ENCODE measurements around the gene OS9.

OS9 gene

GRCh38 chr12:57715786-57716185 lies 21.9 kb downstream of the OS9 start:
- TF ChIP-seq ZNF529 (tag by site-specific recombination; IDR thresholded peaks at IDR 0.05; ENCODE audit: insufficient replicate concordance) (no peak), ZFP3 (tag by site-specific recombination; IDR thresholded peaks at IDR 0.05; ENCODE audit: low read depth) (no peak), ZBTB1 (tag by site-specific recombination; IDR thresholded peaks at IDR 0.05) (no peak), ZNF266 (tag by site-specific recombination; IDR thresholded peaks at IDR 0.05; ENCODE audit: low read depth) (no peak), ZNF473 (tag by site-specific recombination; IDR thresholded peaks at IDR 0.05) (no peak), ZNF704 (tag by site-specific recombination; IDR thresholded peaks at IDR 0.05) (no peak), ZNF488 (tag by site-specific recombination; IDR thresholded peaks at IDR 0.05) (no peak), ZNF626 (tag by site-specific recombination; IDR thresholded peaks at IDR 0.05) (no peak), ZNF404 (tag by site-specific recombination; IDR thresholded peaks at IDR 0.05) (no peak), ZNF530 (tag by site-specific recombination; IDR thresholded peaks at IDR 0.05; ENCODE audit: low read depth) (no peak), SALL2 (tag by site-specific recombination; IDR thresholded peaks at IDR 0.05; ENCODE audit: borderline replicate concordance) (no peak), ZNF335 (tag by site-specific recombination; conservative IDR thresholded peaks at IDR 0.05) (no peak), INSM2 (tag by site-specific recombination; IDR thresholded peaks at IDR 0.05) (no peak), ZNF311 (tag by site-specific recombination; IDR thresholded peaks at IDR 0.05; ENCODE audit: borderline replicate concordance) (no peak), ZSCAN4 (tag by site-specific recombination; IDR thresholded peaks at IDR 0.05) (no peak), ZNF701 (tag by site-specific recombination; IDR thresholded peaks at IDR 0.05) (no peak), ZNF248 (tag by site-specific recombination; IDR thresholded peaks at IDR 0.05) (no peak), ZXDB (tag by site-specific recombination; IDR thresholded peaks at IDR 0.05) (no peak), ZBTB6 (tag by site-specific recombination; IDR thresholded peaks at IDR 0.05) (no peak), OVOL3 (tag by site-specific recombination; IDR thresholded peaks at IDR 0.05) (no peak)
- ChIA-PET POLR2A (no interaction called here), CTCF (interaction anchor here (0.7 to 1.9 kb wide), 2 partner anchors 11 to 315 kb away, joined by 4 to 7 read pairs; no protein-coding TSS in a partner anchor)
- Histone ChIP-seq H3K27ac (ENCODE audit: extremely low read depth, low read depth, low read length) (no peak overlapping the region), H3K9me3 (ENCODE audit: control insufficient read depth, insufficient read depth, low read depth, low read length) (no peaks in the 10 kb centered on the region), H3K4me3 (ENCODE audit: low read depth, low read length) (no peak overlapping the region), H3K4me1 (ENCODE audit: control insufficient read depth, insufficient read depth, low read length) (no peaks in the 10 kb centered on the region), H3K36me3 (ENCODE audit: control insufficient read depth in 2 of 2, insufficient read depth in 1 of 2, low read length in 2 of 2) (peaks cover 12 to 54% of the 10 kb centered on the region in 2 experiments; a peak in 2 of 3 replicates)

GRCh38 chr12:57716305-57716704 lies 22.4 kb downstream of the OS9 start:
- Histone ChIP-seq H3K27ac (ENCODE audit: extremely low read depth, low read depth, low read length) (no peak overlapping the region), H3K36me3 (ENCODE audit: control insufficient read depth in 2 of 2, insufficient read depth in 1 of 2, low read length in 2 of 2) (peaks cover 11 to 59% of the 10 kb centered on the region in 2 experiments; a peak in 2 of 3 replicates), H3K4me3 (ENCODE audit: low read depth, low read length) (no peak overlapping the region), H3K9me3 (ENCODE audit: control insufficient read depth, insufficient read depth, low read depth, low read length) (no peaks in the 10 kb centered on the region), H3K4me1 (ENCODE audit: control insufficient read depth, insufficient read depth, low read length) (no peaks in the 10 kb centered on the region)
- ChIA-PET CTCF (interaction anchor here (0.7 to 1.9 kb wide), 2 partner anchors 10 to 315 kb away, joined by 4 to 7 read pairs; no protein-coding TSS in a partner anchor), POLR2A (no interaction called here)
- TF ChIP-seq ZNF596 (tag by site-specific recombination; IDR thresholded peaks at IDR 0.05) (no peak), ZNF629 (tag by site-specific recombination; IDR thresholded peaks at IDR 0.05) (no peak), ZNF664 (tag by site-specific recombination; IDR thresholded peaks at IDR 0.05) (no peak), ELK4 (IDR thresholded peaks at IDR 0.05; ENCODE audit: borderline replicate concordance, low read depth, low read length) (no peak), KLF7 (tag by site-specific recombination; IDR thresholded peaks at IDR 0.05; ENCODE audit: borderline replicate concordance) (no peak), ZNF560 (tag by site-specific recombination; IDR thresholded peaks at IDR 0.05; ENCODE audit: borderline replicate concordance) (no peak), ZNF747 (tag by site-specific recombination; IDR thresholded peaks at IDR 0.05) (no peak), ZNF513 (tag by site-specific recombination; IDR thresholded peaks at IDR 0.05) (no peak)

Measured in HEK293 (cell line).